ENCODE measurements around the gene DOK6. TPM values are rescaled to one million over a fixed set of nuclear protein-coding genes. Genes with fewer than 3 reads are reported as not detected.
A peak's percentile ranks its signal among the peaks of the same experiment; 100 is the strongest.

DOK6 gene
- total and polyA plus RNA-seq, 2 of the 13 experiments (the other 11 are each of a cell fraction or from before 2014, with no cell fraction given), result 17.0 to 17.2 TPM

- peak; percentile 93 for TF ChIP-seq HNF4A (CRISPR knock-in tag; IDR thresholded peaks at IDR 0.05)
- TF ChIP-seq, protein P1, sequence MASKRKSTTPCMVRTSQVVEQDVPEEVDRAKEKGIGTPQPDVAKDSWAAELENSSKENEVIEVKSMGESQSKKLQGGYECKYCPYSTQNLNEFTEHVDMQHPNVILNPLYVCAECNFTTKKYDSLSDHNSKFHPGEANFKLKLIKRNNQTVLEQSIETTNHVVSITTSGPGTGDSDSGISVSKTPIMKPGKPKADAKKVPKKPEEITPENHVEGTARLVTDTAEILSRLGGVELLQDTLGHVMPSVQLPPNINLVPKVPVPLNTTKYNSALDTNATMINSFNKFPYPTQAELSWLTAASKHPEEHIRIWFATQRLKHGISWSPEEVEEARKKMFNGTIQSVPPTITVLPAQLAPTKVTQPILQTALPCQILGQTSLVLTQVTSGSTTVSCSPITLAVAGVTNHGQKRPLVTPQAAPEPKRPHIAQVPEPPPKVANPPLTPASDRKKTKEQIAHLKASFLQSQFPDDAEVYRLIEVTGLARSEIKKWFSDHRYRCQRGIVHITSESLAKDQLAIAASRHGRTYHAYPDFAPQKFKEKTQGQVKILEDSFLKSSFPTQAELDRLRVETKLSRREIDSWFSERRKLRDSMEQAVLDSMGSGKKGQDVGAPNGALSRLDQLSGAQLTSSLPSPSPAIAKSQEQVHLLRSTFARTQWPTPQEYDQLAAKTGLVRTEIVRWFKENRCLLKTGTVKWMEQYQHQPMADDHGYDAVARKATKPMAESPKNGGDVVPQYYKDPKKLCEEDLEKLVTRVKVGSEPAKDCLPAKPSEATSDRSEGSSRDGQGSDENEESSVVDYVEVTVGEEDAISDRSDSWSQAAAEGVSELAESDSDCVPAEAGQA (IDR thresholded peaks at IDR 0.05; ENCODE audit: low read depth), result no peak
- TF ChIP-seq, protein P1 (CRISPR knock-in tag; IDR thresholded peaks at IDR 0.05; ENCODE audit: borderline replicate concordance), result no peak
- no peak for TF ChIP-seq ZNF777 (CRISPR knock-in tag; IDR thresholded peaks at IDR 0.05)
- TF ChIP-seq SRSF1 (optimal IDR thresholded peaks at IDR 0.05; ENCODE audit: low read depth, low read length), result no peak
- TF ChIP-seq ZNF354B (CRISPR knock-in tag; IDR thresholded peaks at IDR 0.05), result no peak
- TF ChIP-seq THAP8 (CRISPR knock-in tag; IDR thresholded peaks at IDR 0.05; ENCODE audit: borderline replicate concordance), result no peak
- TF ChIP-seq HMGA1 (CRISPR knock-in tag; conservative IDR thresholded peaks at IDR 0.05), result no peak
- TF ChIP-seq CENPT (CRISPR knock-in tag; IDR thresholded peaks at IDR 0.05; ENCODE audit: low read depth), result no peak
- TF ChIP-seq ZNF20 (CRISPR knock-in tag; IDR thresholded peaks at IDR 0.05), result no peak
- TF ChIP-seq THAP11 (CRISPR knock-in tag; IDR thresholded peaks at IDR 0.05), result peak; percentile 64
- no peak for TF ChIP-seq DNMT3B (CRISPR knock-in tag; conservative IDR thresholded peaks at IDR 0.05)
- TF ChIP-seq NFYC (CRISPR knock-in tag; IDR thresholded peaks at IDR 0.05), result no peak
- TF ChIP-seq ZNF496 (CRISPR knock-in tag; IDR thresholded peaks at IDR 0.05; ENCODE audit: insufficient replicate concordance), result no peak
- TF ChIP-seq, protein P2, sequence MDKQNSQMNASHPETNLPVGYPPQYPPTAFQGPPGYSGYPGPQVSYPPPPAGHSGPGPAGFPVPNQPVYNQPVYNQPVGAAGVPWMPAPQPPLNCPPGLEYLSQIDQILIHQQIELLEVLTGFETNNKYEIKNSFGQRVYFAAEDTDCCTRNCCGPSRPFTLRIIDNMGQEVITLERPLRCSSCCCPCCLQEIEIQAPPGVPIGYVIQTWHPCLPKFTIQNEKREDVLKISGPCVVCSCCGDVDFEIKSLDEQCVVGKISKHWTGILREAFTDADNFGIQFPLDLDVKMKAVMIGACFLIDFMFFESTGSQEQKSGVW (CRISPR knock-in tag; IDR thresholded peaks at IDR 0.05; ENCODE audit: borderline replicate concordance), result no peak
- TF ChIP-seq, protein P3, sequence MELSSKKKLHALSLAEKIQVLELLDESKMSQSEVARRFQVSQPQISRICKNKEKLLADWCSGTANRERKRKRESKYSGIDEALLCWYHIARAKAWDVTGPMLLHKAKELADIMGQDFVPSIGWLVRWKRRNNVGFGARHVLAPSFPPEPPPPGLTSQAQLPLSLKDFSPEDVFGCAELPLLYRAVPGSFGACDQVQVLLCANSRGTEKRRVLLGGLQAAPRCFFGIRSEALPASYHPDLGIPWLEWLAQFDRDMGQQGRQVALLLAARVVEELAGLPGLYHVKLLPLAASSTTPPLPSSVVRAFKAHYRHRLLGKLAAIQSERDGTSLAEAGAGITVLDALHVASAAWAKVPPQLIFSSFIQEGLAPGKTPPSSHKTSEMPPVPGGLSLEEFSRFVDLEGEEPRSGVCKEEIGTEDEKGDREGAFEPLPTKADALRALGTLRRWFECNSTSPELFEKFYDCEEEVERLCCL (CRISPR knock-in tag; IDR thresholded peaks at IDR 0.05; ENCODE audit: borderline replicate concordance), result no peak
- no peak for TF ChIP-seq FOXK2 (IDR thresholded peaks at IDR 0.05)
- TF ChIP-seq, protein P4, sequence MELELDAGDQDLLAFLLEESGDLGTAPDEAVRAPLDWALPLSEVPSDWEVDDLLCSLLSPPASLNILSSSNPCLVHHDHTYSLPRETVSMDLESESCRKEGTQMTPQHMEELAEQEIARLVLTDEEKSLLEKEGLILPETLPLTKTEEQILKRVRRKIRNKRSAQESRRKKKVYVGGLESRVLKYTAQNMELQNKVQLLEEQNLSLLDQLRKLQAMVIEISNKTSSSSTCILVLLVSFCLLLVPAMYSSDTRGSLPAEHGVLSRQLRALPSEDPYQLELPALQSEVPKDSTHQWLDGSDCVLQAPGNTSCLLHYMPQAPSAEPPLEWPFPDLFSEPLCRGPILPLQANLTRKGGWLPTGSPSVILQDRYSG (CRISPR knock-in tag; IDR thresholded peaks at IDR 0.05), result no peak
- TF ChIP-seq, protein P5, sequence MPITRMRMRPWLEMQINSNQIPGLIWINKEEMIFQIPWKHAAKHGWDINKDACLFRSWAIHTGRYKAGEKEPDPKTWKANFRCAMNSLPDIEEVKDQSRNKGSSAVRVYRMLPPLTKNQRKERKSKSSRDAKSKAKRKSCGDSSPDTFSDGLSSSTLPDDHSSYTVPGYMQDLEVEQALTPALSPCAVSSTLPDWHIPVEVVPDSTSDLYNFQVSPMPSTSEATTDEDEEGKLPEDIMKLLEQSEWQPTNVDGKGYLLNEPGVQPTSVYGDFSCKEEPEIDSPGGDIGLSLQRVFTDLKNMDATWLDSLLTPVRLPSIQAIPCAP (CRISPR knock-in tag; IDR thresholded peaks at IDR 0.05; ENCODE audit: low read depth), result no peak
- no peak for TF ChIP-seq GPN1 (CRISPR knock-in tag; IDR thresholded peaks at IDR 0.05; ENCODE audit: borderline replicate concordance)
Measured at GRCh38 chr18:69358212-69358895, 42.3 kb upstream of the DOK6 start (continued).
